Suprapubic skin (tissue), 3 donors: Measurements from ENCODE around the gene PLEKHB2.
"Not testable (repeated sequence)": the region's sequence is repeated elsewhere in the genome, so short reads cannot be mapped to it uniquely, and the experiment has no call there.

Experiments
- EP300 ChIP-seq: sonication (generic); formaldehyde crosslinking; IDR thresholded peaks from one replicate; pipeline ENCODE4 v1.6.1; 2017; ENCODE audit warnings: antibody characterized with exemption
- POLR2A ChIP-seq, 2 donors: fragments of 450-650 bp; IDR thresholded peaks; one replicate each; pipeline ENCODE4 v1.6.1; 2017; ENCODE audit warnings: antibody characterized with exemption in 2 of 2, mild to moderate bottlenecking in 2 of 2, moderate library complexity in 2 of 2
- TF ChIP-seq, protein P1 (sequence below), 2 donors: fragments of 200-600 bp in 1 of 2; fragments of 450-650 bp in 1 of 2; sonication (generic) in 1 of 2; IDR thresholded peaks; one replicate each; pipeline ENCODE4 v1.5.1; 2016 to 2019; ENCODE audit warnings: antibody characterized with exemption in 2 of 2, mild to moderate bottlenecking in 1 of 2, moderate library complexity in 1 of 2

- TF ChIP-seq, protein P1, sequence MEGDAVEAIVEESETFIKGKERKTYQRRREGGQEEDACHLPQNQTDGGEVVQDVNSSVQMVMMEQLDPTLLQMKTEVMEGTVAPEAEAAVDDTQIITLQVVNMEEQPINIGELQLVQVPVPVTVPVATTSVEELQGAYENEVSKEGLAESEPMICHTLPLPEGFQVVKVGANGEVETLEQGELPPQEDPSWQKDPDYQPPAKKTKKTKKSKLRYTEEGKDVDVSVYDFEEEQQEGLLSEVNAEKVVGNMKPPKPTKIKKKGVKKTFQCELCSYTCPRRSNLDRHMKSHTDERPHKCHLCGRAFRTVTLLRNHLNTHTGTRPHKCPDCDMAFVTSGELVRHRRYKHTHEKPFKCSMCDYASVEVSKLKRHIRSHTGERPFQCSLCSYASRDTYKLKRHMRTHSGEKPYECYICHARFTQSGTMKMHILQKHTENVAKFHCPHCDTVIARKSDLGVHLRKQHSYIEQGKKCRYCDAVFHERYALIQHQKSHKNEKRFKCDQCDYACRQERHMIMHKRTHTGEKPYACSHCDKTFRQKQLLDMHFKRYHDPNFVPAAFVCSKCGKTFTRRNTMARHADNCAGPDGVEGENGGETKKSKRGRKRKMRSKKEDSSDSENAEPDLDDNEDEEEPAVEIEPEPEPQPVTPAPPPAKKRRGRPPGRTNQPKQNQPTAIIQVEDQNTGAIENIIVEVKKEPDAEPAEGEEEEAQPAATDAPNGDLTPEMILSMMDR (IDR thresholded peaks at IDR 0.05): not testable (repeated sequence)
- TF ChIP-seq EP300; POLR2A (IDR thresholded peaks at IDR 0.05): not testable (repeated sequence)
These were observed 72.9 kb downstream of the PLEKHB2 start for GRCh38 chr2:131178050-131178449.
